Kidney glomerular epithelial cell (primary cell): Measurements from ENCODE around the gene GNG2.
A peak's percentile ranks its signal among the peaks of the same experiment; 100 is the strongest.

Experiments
- DNase-seq: peaks from one replicate; lab custom pipeline; 2025; lab: John Stamatoyannopoulos, UW

GNG2 gene

GRCh38 chr14:51860164-51860824, at the start of gene GNG2:
GNG2 (plus strand) TSS chr14:51860612; CDS start chr14:51950679, 90,067 bp downstream.
- peak; percentile 53 for DNase-seq

GRCh38 chr14:51811706-51812105, 48.7 kb upstream of the GNG2 start:
- no peak for DNase-seq

GRCh38 chr14:51816031-51816430, 44.4 kb upstream of the GNG2 start:
- no peak for DNase-seq

- DNase-seq: no peak
These were observed 43.1 kb upstream of the GNG2 start for GRCh38 chr14:51817326-51817725.

GRCh38 chr14:51818748-51819380, 41.5 kb upstream of the GNG2 start:
- DNase-seq: no peak

- DNase-seq: no peak
These were observed 38.6 kb upstream of the GNG2 start for GRCh38 chr14:51821822-51822221.

GRCh38 chr14:51822499-51822898, 37.9 kb upstream of the GNG2 start:
- no peak for DNase-seq

GRCh38 chr14:51823706-51824105, 36.7 kb upstream of the GNG2 start:
- DNase-seq: no peak

- no peak for DNase-seq
These were observed 36.2 kb upstream of the GNG2 start for GRCh38 chr14:51824191-51824590.

- DNase-seq: no peak
These were observed 34.5 kb upstream of the GNG2 start for GRCh38 chr14:51825926-51826325.

GRCh38 chr14:51828017-51828797, 32.2 kb upstream of the GNG2 start:
- DNase-seq: peak; percentile 44

GRCh38 chr14:51834240-51834639, 26.2 kb upstream of the GNG2 start:
- no peak for DNase-seq

GRCh38 chr14:51836417-51836816, 24.0 kb upstream of the GNG2 start:
- DNase-seq: no peak

GRCh38 chr14:51844081-51844881, 16.1 kb upstream of the GNG2 start:
- DNase-seq: no peak

GRCh38 chr14:51845811-51846210, 14.6 kb upstream of the GNG2 start:
- DNase-seq: no peak

- peak; percentile 14 for DNase-seq
These were observed 13.6 kb upstream of the GNG2 start for GRCh38 chr14:51846631-51847488.

GRCh38 chr14:51847489-51847796, 13.0 kb upstream of the GNG2 start:
- no peak for DNase-seq

GRCh38 chr14:51848120-51848519, 12.3 kb upstream of the GNG2 start:
- DNase-seq: no peak

GRCh38 chr14:51849097-51849496, 11.3 kb upstream of the GNG2 start:
- DNase-seq: no peak

- DNase-seq: no peak
These were observed 9.8 kb upstream of the GNG2 start for GRCh38 chr14:51850651-51851050.

- no peak for DNase-seq
These were observed 7.9 kb upstream of the GNG2 start for GRCh38 chr14:51852541-51852940.

- DNase-seq: no peak
These were observed 5.2 kb upstream of the GNG2 start for GRCh38 chr14:51855234-51855633.
